C4-2B (cell line): ENCODE data around the gene TRMT61B.

Experiments
- H3K27ac ChIP-seq: fragments of 450-650 bp; 2 replicates; pipeline ENCODE4 v1.5.1; 2017
- ZFX ChIP-seq: fragments of 450-650 bp; IDR thresholded peaks from 2 replicates; pipeline ENCODE4 v1.6.1; 2017
- TF ChIP-seq, protein P1 (sequence below): fragments of 450-650 bp; conservative IDR thresholded peaks from 2 replicates; pipeline ENCODE4 v1.5.1; 2017; ENCODE audit warnings: mild to moderate bottlenecking

TRMT61B gene

DNA sequence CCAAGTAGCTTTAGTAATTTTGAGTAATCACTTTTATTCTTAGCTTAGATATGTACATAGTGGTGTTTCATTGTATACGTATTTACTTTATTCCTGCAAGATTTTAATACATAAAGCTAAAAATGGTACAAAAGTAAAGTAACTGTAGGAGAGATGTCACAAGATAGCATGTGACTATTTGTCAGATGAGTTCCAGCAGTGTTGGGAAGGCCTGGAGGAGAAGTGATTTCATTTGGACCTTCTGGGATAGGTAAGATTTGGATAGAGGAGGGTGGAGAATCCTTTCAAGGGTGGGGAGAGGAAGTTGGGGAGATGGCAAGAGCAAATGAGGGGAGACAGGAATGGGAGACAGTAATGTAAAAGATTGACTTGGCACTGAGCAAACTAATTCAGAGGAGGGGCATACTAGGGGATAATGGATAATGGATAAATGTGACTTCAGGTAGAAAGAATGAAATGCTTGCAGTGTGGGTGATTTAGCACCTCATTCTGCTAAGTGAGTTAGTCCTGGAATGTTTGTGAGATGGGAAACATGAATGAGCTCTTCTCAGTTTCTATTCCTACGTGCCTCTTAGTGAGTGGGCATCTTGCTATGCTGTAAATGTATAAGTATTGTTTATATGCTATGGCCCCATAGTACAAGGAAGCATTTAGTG is 34.8 kb upstream of the TRMT61B start:
- TF ChIP-seq ZFX, result no peak
- TF ChIP-seq, protein P1, sequence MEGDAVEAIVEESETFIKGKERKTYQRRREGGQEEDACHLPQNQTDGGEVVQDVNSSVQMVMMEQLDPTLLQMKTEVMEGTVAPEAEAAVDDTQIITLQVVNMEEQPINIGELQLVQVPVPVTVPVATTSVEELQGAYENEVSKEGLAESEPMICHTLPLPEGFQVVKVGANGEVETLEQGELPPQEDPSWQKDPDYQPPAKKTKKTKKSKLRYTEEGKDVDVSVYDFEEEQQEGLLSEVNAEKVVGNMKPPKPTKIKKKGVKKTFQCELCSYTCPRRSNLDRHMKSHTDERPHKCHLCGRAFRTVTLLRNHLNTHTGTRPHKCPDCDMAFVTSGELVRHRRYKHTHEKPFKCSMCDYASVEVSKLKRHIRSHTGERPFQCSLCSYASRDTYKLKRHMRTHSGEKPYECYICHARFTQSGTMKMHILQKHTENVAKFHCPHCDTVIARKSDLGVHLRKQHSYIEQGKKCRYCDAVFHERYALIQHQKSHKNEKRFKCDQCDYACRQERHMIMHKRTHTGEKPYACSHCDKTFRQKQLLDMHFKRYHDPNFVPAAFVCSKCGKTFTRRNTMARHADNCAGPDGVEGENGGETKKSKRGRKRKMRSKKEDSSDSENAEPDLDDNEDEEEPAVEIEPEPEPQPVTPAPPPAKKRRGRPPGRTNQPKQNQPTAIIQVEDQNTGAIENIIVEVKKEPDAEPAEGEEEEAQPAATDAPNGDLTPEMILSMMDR, result no peak
- H3K27ac ChIP-seq, result no peak overlapping the region

DNA sequence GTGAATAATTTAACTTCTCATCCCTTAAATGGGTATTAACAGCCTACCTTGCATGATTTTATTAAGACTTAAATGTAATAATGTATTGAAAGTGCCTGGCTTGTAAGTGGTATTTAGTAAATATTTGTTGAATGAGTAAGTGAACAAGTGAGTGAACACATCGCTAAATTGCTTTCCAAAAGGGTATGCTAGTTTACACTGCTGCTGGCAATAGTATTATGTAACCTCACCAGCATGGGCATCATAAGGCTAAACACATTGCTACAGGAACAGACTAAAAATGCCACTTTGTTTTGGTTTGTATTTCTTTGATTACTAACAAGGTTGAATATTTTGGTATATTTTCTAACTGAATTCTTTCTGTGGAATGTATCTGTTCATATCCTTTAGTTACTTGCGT is 34.2 kb upstream of the TRMT61B start:
- H3K27ac ChIP-seq, result no peak overlapping the region
- TF ChIP-seq, protein P1, result no peak
- TF ChIP-seq ZFX, result no peak

DNA sequence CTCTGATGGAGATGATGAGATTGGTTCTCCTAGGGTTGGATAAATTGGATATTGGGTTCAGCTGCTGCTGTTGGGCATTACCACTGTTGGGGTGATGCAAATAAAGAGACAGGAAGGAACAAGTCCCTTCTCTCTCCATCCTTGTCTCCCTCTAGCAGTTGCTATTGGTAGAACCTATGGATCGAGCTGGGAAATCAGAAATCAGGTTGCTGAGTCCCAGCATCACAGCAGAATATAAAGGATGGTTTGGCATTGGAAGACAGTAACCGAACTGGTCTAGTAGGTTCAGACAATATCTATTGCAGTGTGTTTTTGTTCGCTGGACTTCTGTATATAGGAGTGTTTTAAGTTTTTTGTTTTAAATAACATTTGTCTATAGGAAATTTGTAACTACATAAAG is 32.5 kb upstream of the TRMT61B start:
- no peak for TF ChIP-seq ZFX
- TF ChIP-seq, protein P1, result no peak
- no peak overlapping the region for H3K27ac ChIP-seq

DNA sequence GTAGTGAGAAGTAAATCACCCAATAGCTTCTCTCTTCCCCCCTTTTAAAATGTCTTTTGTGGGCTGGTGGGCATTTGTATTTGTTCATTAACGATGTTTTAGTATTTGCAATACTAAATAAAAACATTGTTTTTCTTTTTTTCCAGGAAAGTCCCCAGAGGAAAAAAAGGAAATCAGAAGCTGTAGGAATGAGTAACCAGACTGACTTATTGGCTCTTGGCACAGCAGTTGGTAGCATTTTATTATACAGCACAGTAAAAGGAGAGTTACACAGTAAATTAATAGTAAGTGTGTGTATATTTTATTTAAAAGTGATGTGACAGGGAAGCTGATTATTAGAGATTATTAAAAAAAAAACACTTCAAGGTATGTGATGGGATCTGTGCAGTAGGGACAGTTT is 31.7 kb upstream of the TRMT61B start:
- no peak overlapping the region for H3K27ac ChIP-seq
- TF ChIP-seq, protein P1, result no peak
- no peak for TF ChIP-seq ZFX

DNA sequence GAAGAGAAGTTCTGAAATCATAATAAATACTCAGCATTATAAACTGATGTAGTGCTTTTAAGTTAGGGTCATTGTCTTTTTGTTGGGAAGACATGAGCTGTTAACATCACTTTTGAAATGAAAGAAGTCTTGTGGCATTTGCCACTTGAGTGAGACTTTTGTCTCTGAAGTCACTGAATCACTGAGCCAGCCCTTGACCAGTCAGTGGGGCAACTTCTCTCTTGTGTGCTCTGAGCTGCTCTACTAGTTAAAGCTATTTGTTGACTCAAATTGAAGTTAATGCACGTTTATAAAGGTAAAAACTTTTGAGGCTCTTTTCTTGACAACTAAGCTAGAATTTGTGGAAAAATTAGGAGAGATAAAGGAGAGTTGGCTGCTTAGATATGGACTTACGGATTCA is 31.1 kb upstream of the TRMT61B start:
- TF ChIP-seq ZFX, result no peak
- TF ChIP-seq, protein P1, result no peak
- H3K27ac ChIP-seq, result no peak overlapping the region

DNA sequence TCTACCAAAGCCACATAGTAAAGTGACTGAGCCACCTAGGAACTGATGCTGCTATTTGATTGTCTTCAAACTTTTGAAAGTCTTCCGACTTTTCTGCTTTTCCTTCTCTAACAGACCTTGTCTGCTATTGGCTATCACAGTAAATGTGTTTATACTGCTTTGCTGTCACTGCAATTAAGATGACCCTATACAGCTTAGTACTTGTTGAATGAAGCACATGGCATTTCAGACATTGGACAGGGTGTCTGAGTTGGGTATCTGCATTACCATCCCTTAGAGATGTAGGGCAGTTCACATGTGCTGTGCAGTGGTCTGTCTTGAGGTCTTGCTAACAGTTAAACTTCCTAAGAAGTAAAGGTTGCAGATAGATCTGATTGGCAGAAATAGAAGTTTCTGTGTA is 27.9 kb upstream of the TRMT61B start:
- TF ChIP-seq, protein P1, result no peak
- no peak for TF ChIP-seq ZFX
- H3K27ac ChIP-seq, result no peak overlapping the region

DNA sequence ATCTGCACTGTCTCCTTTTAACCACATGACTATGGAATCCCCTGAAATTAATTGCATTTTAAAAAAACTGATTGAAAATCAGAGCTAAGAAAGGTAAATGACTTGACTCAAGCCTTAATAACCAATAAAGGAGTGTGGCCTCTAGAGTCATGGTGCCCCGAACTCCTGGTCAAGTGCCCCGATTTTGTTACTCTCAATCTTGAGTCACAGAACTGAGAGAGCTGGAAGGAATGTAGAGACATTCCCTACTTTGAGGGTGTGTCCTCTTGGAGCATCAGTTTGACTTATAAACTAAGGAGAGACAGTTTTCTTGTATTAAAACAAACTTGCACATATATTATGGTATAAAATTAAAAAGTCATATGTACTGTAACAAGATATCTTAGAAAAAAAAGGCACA is 26.8 kb upstream of the TRMT61B start:
- no peak overlapping the region for H3K27ac ChIP-seq
- TF ChIP-seq, protein P1, result no peak
- TF ChIP-seq ZFX, result no peak
